Calu3 (cell line): ENCODE results near the gene SHLD1. TPM values are rescaled to one million over a fixed set of nuclear protein-coding genes. Genes with fewer than 3 reads are reported as not detected.

Experiments
- BruUV-seq: library from RNA; stranded (reverse); fragments of 400-500 nt; replicated peaks from 2 replicates; lab custom pipeline; 2021; lab: Mats Ljungman, UMichigan
- CTCF ChIA-PET: fragments of 300-600 bp; sonication (Branson Sonifier 250); formaldehyde crosslinking; loops from one replicate; lab custom pipeline; 2022; ENCODE audit warnings: antibody characterized with exemption; lab: Charles Lee
- DNase-seq: peaks from one replicate; pipeline ENCODE4 v3.0.0; 2022
- H3K27ac Mint-ChIP-seq: one replicate; pipeline ENCODE4 v1.8.0; 2022; ENCODE audit warnings: mixed read lengths; ENCODE audit not compliant: unreplicated experiment
- H3K27me3 Mint-ChIP-seq: one replicate; pipeline ENCODE4 v1.8.0; 2022; ENCODE audit warnings: mixed read lengths; ENCODE audit not compliant: unreplicated experiment
- H3K36me3 Mint-ChIP-seq: one replicate; pipeline ENCODE4 v1.8.0; 2022; ENCODE audit warnings: mild to moderate bottlenecking, moderate library complexity, mixed read lengths; ENCODE audit not compliant: insufficient read depth, unreplicated experiment
- H3K4me1 Mint-ChIP-seq: one replicate; pipeline ENCODE4 v1.8.0; 2022; ENCODE audit warnings: mild to moderate bottlenecking, low read depth, mixed read lengths; ENCODE audit not compliant: unreplicated experiment
- H3K4me3 Mint-ChIP-seq: one replicate; pipeline ENCODE4 v1.8.0; 2022; ENCODE audit warnings: mild to moderate bottlenecking, low read depth, moderate library complexity, mixed read lengths; ENCODE audit not compliant: unreplicated experiment
- H3K9me3 Mint-ChIP-seq: one replicate; pipeline ENCODE4 v1.8.0; 2022; ENCODE audit warnings: low read depth, mixed read lengths; ENCODE audit not compliant: unreplicated experiment
- CTCF ChIP-seq: fragments of 200-600 bp; IDR thresholded peaks from one replicate; pipeline ENCODE4 v1.8.0; 2022; ENCODE audit warnings: antibody characterized with exemption; ENCODE audit not compliant: unreplicated experiment
- intact Hi-C: fragments of 100-400 bp; cut with micrococcal nuclease; formaldehyde crosslinking; loops from one replicate; pipeline ENCODE4 v1.10.0; 2022; ENCODE audit not compliant: unreplicated experiment
- total RNA-seq: library from RNA; stranded (reverse); gene quantifications from 2 replicates; pipeline ENCODE4 v1.2.3, GENCODE V29; 2022

Gene SHLD1
- total RNA-seq, 1 experiment from 2014 or later: 1.3 TPM

GRCh38 chr20:5835321-5835821 is 85.2 kb downstream of the SHLD1 start:
- H3K36me3 Mint-ChIP-seq: no peaks in the 10 kb centered on the region
- BruUV-seq: no TSS peak
- DNase-seq: peak; percentile 2
- no peaks in the 10 kb centered on the region for H3K9me3 Mint-ChIP-seq
- H3K4me3 Mint-ChIP-seq: no peak overlapping the region
- intact Hi-C loops: no loop called here
- no peaks in the 10 kb centered on the region for H3K27me3 Mint-ChIP-seq
- no peaks in the 10 kb centered on the region for H3K4me1 Mint-ChIP-seq
- CTCF ChIA-PET: interaction anchor here (0.6 to 1.5 kb wide), 3 partner anchors 8 to 284 kb away, joined by 3 read pairs; no protein-coding TSS in a partner anchor
- H3K27ac Mint-ChIP-seq: no peak overlapping the region
- no peak for TF ChIP-seq CTCF

GRCh38 chr20:5835871-5836270 is 85.7 kb downstream of the SHLD1 start:
- intact Hi-C loops: no loop called here
- no peaks in the 10 kb centered on the region for H3K27me3 Mint-ChIP-seq
- H3K27ac Mint-ChIP-seq: no peak overlapping the region
- no peaks in the 10 kb centered on the region for H3K9me3 Mint-ChIP-seq
- no peak overlapping the region for H3K4me3 Mint-ChIP-seq
- H3K4me1 Mint-ChIP-seq: no peaks in the 10 kb centered on the region
- no TSS peak for BruUV-seq
- CTCF ChIA-PET: interaction anchor here (0.6 to 1.5 kb wide), 6 partner anchors 8 to 337 kb away, joined by 3 to 5 read pairs (median 3); no protein-coding TSS in a partner anchor
- no peak for DNase-seq
- TF ChIP-seq CTCF: no peak
- H3K36me3 Mint-ChIP-seq: no peaks in the 10 kb centered on the region

- H3K4me3 Mint-ChIP-seq: no peak overlapping the region
- DNase-seq: no peak
- CTCF ChIA-PET: interaction anchor here (0.6 to 0.7 kb wide), 3 partner anchors 28 to 337 kb away, joined by 3 to 5 read pairs (median 3); no protein-coding TSS in a partner anchor
- H3K27ac Mint-ChIP-seq: no peak overlapping the region
- TF ChIP-seq CTCF: no peak
- intact Hi-C loops: no loop called here
- H3K4me1 Mint-ChIP-seq: no peaks in the 10 kb centered on the region
- H3K36me3 Mint-ChIP-seq: no peaks in the 10 kb centered on the region
- no peaks in the 10 kb centered on the region for H3K27me3 Mint-ChIP-seq
- no peaks in the 10 kb centered on the region for H3K9me3 Mint-ChIP-seq
- no TSS peak for BruUV-seq
Observed at GRCh38 chr20:5836569-5836968, 86.4 kb downstream of the SHLD1 start.

GRCh38 chr20:5840411-5841002 is 90.3 kb downstream of the SHLD1 start:
- no peak for DNase-seq
- Mint-ChIP-seq H3K4me3 (no peak overlapping the region), H3K27me3 (no peaks in the 10 kb centered on the region), H3K4me1 (peaks cover 8% of the 10 kb centered on the region), H3K36me3 (no peaks in the 10 kb centered on the region), H3K27ac (no peak overlapping the region), H3K9me3 (no peaks in the 10 kb centered on the region)
- no peak for TF ChIP-seq CTCF
- BruUV-seq: no TSS peak
- intact Hi-C loops: no loop called here
- CTCF ChIA-PET: interaction anchor here (0.6 kb wide), 1 partner anchor 179 kb away, joined by 4 read pairs; no protein-coding TSS in a partner anchor
